DND-41 (cell line): ENCODE data around the gene BRI3BP.
"Not testable (repeated sequence)": the region's sequence is repeated elsewhere in the genome, so short reads cannot be mapped to it uniquely, and the experiment has no call there.

Source experiments
- ATAC-seq: fragments of 200-7000 bp; cut with Tn5 transposase; 3 replicates; pipeline ENCODE4 v1.9.1; 2021; ENCODE audit warnings: low read depth; ENCODE audit not compliant: insufficient read depth
- DNase-seq: peaks from one replicate; pipeline ENCODE4 v3.0.0-alpha.2; 2020
- H2AFZ ChIP-seq: 2 replicates; pipeline ENCODE4 v1.6.0; 2012; ENCODE audit warnings: low read depth, low read length
- H3K27ac ChIP-seq: 2 replicates; pipeline ENCODE4 v1.5.1; 2012; ENCODE audit warnings: low read length, inconsistent platforms
- H3K27me3 ChIP-seq: fragments of 200-600 bp; sonication (generic); 2 replicates; pipeline ENCODE4 v1.6.0; 2012; ENCODE audit warnings: low read length, mild to moderate bottlenecking, inconsistent platforms; ENCODE audit not compliant: insufficient read depth, poor library complexity
- H3K36me3 ChIP-seq: 2 replicates; pipeline ENCODE4 v1.5.1; 2012; ENCODE audit warnings: low read length, inconsistent platforms; ENCODE audit not compliant: insufficient read depth
- H3K4me1 ChIP-seq: 2 replicates; pipeline ENCODE4 v1.5.1; 2012; ENCODE audit warnings: mild to moderate bottlenecking, low read length; ENCODE audit not compliant: insufficient read depth
- H3K4me2 ChIP-seq: 2 replicates; pipeline ENCODE4 v1.6.0; 2012; ENCODE audit warnings: mild to moderate bottlenecking, moderate library complexity, low read length, inconsistent platforms; ENCODE audit not compliant: insufficient read depth
- H3K4me3 ChIP-seq, 2 experiments: fragments of 200-600 bp in 1 of 2; shearing (Covaris generic) in 1 of 2; 2 replicates each; pipeline ENCODE4 v1.5.1; 2012 to 2016; ENCODE audit warnings: inconsistent platforms in 2 of 2, low read length in 2 of 2, mild to moderate bottlenecking in 2 of 2, low read depth in 1 of 2, moderate library complexity in 1 of 2
- H3K79me2 ChIP-seq: 2 replicates; pipeline ENCODE4 v1.6.0; 2012; ENCODE audit warnings: low read length, inconsistent platforms; ENCODE audit not compliant: insufficient read depth
- H3K9ac ChIP-seq: 2 replicates; pipeline ENCODE4 v1.6.0; 2012; ENCODE audit warnings: low read depth, mild to moderate bottlenecking, inconsistent platforms, low read length, moderate library complexity
- H3K9me3 ChIP-seq: 2 replicates; pipeline ENCODE4 v1.5.1; 2012; ENCODE audit warnings: low read length, moderate library complexity, mild to moderate bottlenecking, inconsistent platforms; ENCODE audit not compliant: insufficient read depth, severe bottlenecking
- H4K20me1 ChIP-seq: 2 replicates; pipeline ENCODE4 v1.6.0; 2012; ENCODE audit warnings: low read length; ENCODE audit not compliant: insufficient read depth
- CTCF ChIP-seq: IDR thresholded peaks from 2 replicates; pipeline ENCODE4 v1.5.1; 2012; ENCODE audit warnings: borderline replicate concordance, low read length, moderate library complexity, mild to moderate bottlenecking; ENCODE audit not compliant: poor library complexity, severe bottlenecking; ENCODE audit errors: extremely low read depth
- EZH2 ChIP-seq: IDR thresholded peaks from 3 replicates; pipeline ENCODE4 v1.6.1; 2012; ENCODE audit warnings: borderline replicate concordance, low read depth, mild to moderate bottlenecking, moderate library complexity, low read length, inconsistent platforms; ENCODE audit not compliant: severe bottlenecking

The BRI3BP gene

DNA sequence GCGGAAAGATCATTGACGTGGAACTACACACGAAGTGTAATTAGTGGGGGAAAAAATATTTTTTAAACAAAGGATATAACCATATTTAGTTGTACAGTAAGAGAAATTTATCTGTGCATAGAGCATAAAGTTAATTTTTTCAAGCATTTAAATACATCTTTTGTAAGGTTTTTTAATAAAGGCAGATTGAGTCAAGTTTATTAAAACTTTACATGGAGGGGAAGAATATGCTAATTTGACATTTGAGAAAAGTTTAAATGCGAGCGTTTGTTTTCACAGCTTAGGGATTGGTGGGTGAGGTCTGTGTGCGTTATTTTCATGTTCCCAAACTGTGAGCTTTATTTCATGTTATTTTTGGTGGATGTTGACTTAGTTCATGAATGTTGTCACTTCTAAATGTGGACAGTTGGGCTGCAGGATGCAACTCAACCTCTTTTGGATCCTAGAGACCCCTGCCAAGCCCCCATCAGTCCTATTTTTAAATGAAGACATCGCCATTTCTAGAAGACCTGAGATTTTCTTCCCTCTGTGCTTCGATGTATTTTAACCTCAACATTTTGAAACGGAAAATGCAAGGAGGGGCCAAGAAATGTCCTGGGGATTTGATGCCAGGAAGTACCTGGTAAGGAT lies 32.3 kb downstream of the BRI3BP start:
- Histone ChIP-seq H3K4me3 (no peak overlapping the region), H3K27me3 (no peaks in the 10 kb centered on the region), H4K20me1 (peaks cover 6% of the 10 kb centered on the region; the same call in 1 of the 2 replicates), H3K9ac (no peak overlapping the region), H3K36me3 (peaks cover 83% of the 10 kb centered on the region), H3K4me2 (no peak overlapping the region), H2AFZ (no peak overlapping the region), H3K4me1 (no peaks in the 10 kb centered on the region), H3K79me2 (no peaks in the 10 kb centered on the region; the same call in 1 of the 2 replicates), H3K9me3 (no peaks in the 10 kb centered on the region), H3K27ac (no peak overlapping the region)
- no peak for ATAC-seq
- DNase-seq, result no peak
- TF ChIP-seq EZH2 (no peak), CTCF (no peak)

DNA sequence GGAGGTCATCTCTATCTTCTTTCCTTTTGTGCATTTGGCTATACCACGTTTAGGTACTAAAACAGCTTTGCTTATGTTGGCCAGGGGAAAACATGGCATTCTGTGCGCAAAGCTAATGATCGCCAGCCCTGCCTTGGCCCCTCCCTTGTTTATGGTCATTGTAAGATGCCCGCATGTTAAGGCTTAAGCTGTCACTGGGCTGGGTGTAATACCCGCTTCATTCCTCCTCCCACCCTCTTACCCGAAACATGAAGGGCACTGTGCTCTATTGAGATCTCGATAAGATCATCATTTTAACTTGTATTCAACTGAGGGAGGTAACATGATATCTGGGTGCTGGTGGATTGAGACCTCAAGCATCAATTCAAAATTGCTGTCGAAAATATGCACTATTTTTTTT lies 34.7 kb downstream of the BRI3BP start:
- DNase-seq (no peak), ATAC-seq (no peak)
- no peak for TF ChIP-seq CTCF
- no peak for TF ChIP-seq EZH2
- no peak overlapping the region for H3K27ac ChIP-seq
- no peak overlapping the region for H3K4me2 ChIP-seq
- H2AFZ ChIP-seq, result no peak overlapping the region
- no peaks in the 10 kb centered on the region for H3K79me2 ChIP-seq
- no peaks in the 10 kb centered on the region for H3K27me3 ChIP-seq
- H4K20me1 ChIP-seq, result peaks cover 6% of the 10 kb centered on the region; the same call in 1 of the 2 replicates
- H3K9ac ChIP-seq, result no peak overlapping the region
- H3K36me3 ChIP-seq, result peaks cover 73% of the 10 kb centered on the region
- no peaks in the 10 kb centered on the region for H3K4me1 ChIP-seq
- no peak overlapping the region for H3K4me3 ChIP-seq
- no peaks in the 10 kb centered on the region for H3K9me3 ChIP-seq

DNA sequence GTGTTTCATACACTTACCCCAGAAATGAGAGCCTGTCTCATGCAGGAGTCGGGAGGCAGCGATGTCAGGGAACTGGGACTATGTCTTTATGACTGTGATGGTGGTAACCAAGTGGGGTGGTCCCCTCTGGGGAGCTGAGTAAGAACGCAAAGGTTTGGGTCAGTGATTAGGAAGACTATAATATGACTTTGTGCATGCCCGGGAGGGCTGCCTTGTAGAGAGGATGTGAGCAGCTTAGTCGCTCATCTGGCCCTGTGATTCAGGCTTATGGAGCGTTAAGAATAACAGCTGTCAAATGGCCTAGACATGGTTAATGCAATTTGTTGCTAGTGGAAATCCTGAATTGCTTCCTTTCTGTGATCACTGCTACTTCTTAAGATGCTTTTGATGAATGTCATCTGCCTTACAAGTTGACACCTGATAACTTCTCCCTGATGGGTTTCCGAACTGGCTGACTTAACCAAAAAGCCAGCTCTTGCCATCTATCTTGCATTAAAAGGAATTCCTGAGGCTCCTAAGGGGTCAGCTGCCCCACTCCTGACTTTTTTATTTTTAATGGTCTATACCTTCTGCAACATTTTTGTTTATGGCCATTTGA lies 36.4 kb downstream of the BRI3BP start:
- Histone ChIP-seq H3K27ac (no peak overlapping the region), H3K4me2 (no peak overlapping the region), H3K27me3 (no peaks in the 10 kb centered on the region), H4K20me1 (peaks cover 6% of the 10 kb centered on the region; the same call in 1 of the 2 replicates), H3K4me3 (no peak overlapping the region), H3K4me1 (no peaks in the 10 kb centered on the region), H3K79me2 (no peaks in the 10 kb centered on the region), H2AFZ (no peak overlapping the region), H3K9ac (no peak overlapping the region), H3K36me3 (peaks cover 56% of the 10 kb centered on the region), H3K9me3 (no peaks in the 10 kb centered on the region)
- DNase-seq, result no peak
- no peak for TF ChIP-seq CTCF
- no peak for ATAC-seq

DNA sequence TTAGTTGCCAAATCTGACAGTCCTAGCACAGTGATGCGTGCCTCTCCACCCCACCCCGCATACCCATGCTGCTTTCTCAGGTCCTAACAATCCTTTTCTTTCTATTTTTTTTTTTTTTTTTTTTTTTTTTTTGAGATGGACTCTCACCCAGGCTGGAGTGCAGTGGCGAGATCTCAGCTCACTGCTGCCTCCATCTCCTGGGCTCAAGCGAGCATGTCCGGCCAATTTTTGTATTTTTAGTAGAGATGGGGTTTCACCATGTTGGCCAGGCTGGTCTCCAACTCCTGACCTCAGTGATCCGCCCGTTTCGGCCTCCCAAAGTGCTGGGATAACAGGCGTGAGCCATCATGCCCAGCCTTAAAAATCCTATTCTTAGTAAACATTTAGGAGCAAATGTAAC lies 38.0 kb downstream of the BRI3BP start:
- H3K9me3 ChIP-seq, H3K4me1 ChIP-seq, ATAC-seq, H3K4me2 ChIP-seq, H3K27me3 ChIP-seq, H3K79me2 ChIP-seq, H2AFZ ChIP-seq, H4K20me1 ChIP-seq, H3K9ac ChIP-seq, H3K27ac ChIP-seq, H3K4me3 ChIP-seq, DNase-seq: not testable (repeated sequence)
- H3K36me3 ChIP-seq, result peaks cover 41% of the 10 kb centered on the region
